Testis (tissue), 2 donors: ENCODE results near the gene RABGAP1L.

Experiments
- CTCF ChIP-seq, 3 experiments: fragments of 450-650 bp in 2 of 3; fragments of 200-600 bp in 1 of 3; sonication (generic) in 1 of 3; IDR thresholded peaks; one replicate each; pipeline ENCODE4 v1.5.1; 2016 to 2019; ENCODE audit warnings: antibody characterized with exemption in 3 of 3, mild to moderate bottlenecking in 2 of 3, moderate library complexity in 1 of 3
- POLR2A ChIP-seq: fragments of 450-650 bp; IDR thresholded peaks from one replicate; pipeline ENCODE4 v1.6.1; 2017; ENCODE audit warnings: antibody characterized with exemption, mild to moderate bottlenecking, moderate library complexity

GRCh38 chr1:174815036-174815435 is 655.7 kb downstream of the RABGAP1L start:
- TF ChIP-seq CTCF (IDR thresholded peaks at IDR 0.05), result no peak
- TF ChIP-seq POLR2A, result no peak
